Heart left ventricle (tissue), 16 donors: ENCODE measurements around the gene CCL19. TPM values are rescaled to one million over a fixed set of nuclear protein-coding genes. Genes with fewer than 3 reads are reported as not detected.
"Not testable (repeated sequence)": the region's sequence is repeated elsewhere in the genome, so short reads cannot be mapped to it uniquely, and the experiment has no call there.

Experiments used
- ATAC-seq, 4 donors: fragments of 200-7000 bp; cut with Tn5 transposase; one replicate each; pipeline ENCODE4 v1.9.1; 2020 to 2022; ENCODE audit warnings: moderate library complexity in 4 of 4, mild to moderate bottlenecking in 3 of 4, moderate number of reproducible peaks in 1 of 4
- DNase-seq, 5 donors: peaks; one replicate each; pipeline ENCODE4 v3.0.0-alpha.2; 2020
- H3K27ac ChIP-seq, 12 donors: fragments of 200-600 bp; sonication (generic) in 4 of 12; one replicate each; pipeline versions ENCODE4 v1.5.0 to v1.8.0; 2016 to 2022; ENCODE audit warnings: mild to moderate bottlenecking in 2 of 12
- H3K27me3 ChIP-seq, 9 donors: fragments of 200-600 bp; sonication (generic) in 2 of 9; one replicate each; pipeline versions ENCODE4 v1.5.1 to v1.8.0; 2016 to 2022; ENCODE audit warnings: mild to moderate bottlenecking in 3 of 9
- H3K36me3 ChIP-seq, 9 donors: fragments of 200-600 bp; sonication (generic) in 2 of 9; one replicate each; pipeline versions ENCODE4 v1.5.0 to v1.8.0; 2018 to 2022; ENCODE audit warnings: mild to moderate bottlenecking in 2 of 9
- H3K4me1 ChIP-seq, 12 donors: fragments of 200-600 bp; sonication (generic) in 4 of 12; one replicate each; pipeline versions ENCODE4 v1.5.0 to v1.8.0; 2016 to 2022; ENCODE audit warnings: mild to moderate bottlenecking in 3 of 12
- H3K4me3 ChIP-seq, 12 donors: fragments of 200-600 bp; sonication (generic) in 4 of 12; one replicate each; pipeline versions ENCODE4 v1.5.0 to v1.8.0; 2017 to 2022; ENCODE audit warnings: mild to moderate bottlenecking in 9 of 12, moderate library complexity in 4 of 12
- H3K9me3 ChIP-seq, 12 donors: fragments of 200-600 bp; sonication (generic) in 4 of 12; one replicate each; pipeline versions ENCODE4 v1.5.0 to v1.8.0; 2016 to 2022; ENCODE audit warnings: mild to moderate bottlenecking in 1 of 12
- POLR2A ChIP-seq, 2 donors: fragments of 450-650 bp; IDR thresholded peaks; one replicate each; pipeline ENCODE4 v1.6.1; 2017; ENCODE audit warnings: antibody characterized with exemption in 2 of 2, mild to moderate bottlenecking in 2 of 2, moderate library complexity in 2 of 2
- WGBS, 4 donors: extraction: QIAGEN DNeasy Blood & Tissue Kit in 2 of 4; methylation state at CpG; one replicate each; pipeline versions ENCODE4 v1.1.5 to v1.1.7; 2013 to 2018; 5-methylcytosine and 5-hydroxymethylcytosine counted together
- intact Hi-C, 10 donors: fragments of 100-400 bp; cut with DNase I; formaldehyde crosslinking; loops; one replicate each; pipeline versions ENCODE4 v1.11.1 to v1.14.2; 2022
- polyA plus RNA-seq, 2 donors: library from polyadenylated mRNA; stranded (reverse); fragments of 200-250 nt; gene quantifications; one replicate each; pipeline ENCODE4 v1.2.3, GENCODE V29; 2013
- total RNA-seq, 9 donors: library from RNA; depleted of rRNA in 2 of 9; stranded (reverse); fragments of >200 nt in 2 of 9; fragmentation: NEBNext Ultra II Directional in 3 of 9; extraction: Animal tissue kit (Norgen Biotek cat#: 25700) in 3 of 9; gene quantifications; one replicate each; pipeline versions ENCODE4 v1.1.0 to v1.2.4, GENCODE V29; 2016 to 2023
- TF ChIP-seq, protein P1 (sequence below), 12 donors: fragments of 200-600 bp; sonication (generic) in 4 of 12; IDR thresholded peaks; one replicate each; pipeline versions ENCODE4 v1.5.0 to v1.8.0; 2018 to 2022; ENCODE audit warnings: antibody characterized with exemption in 12 of 12, mild to moderate bottlenecking in 5 of 12
- donor health status: ischemic (EF 13 %, LVEDD 7.1; RV severe dilation, severe dysfunction).
- donor health status: healthy with polysubstance abuse.
- donor health status: DM: no; HTN: yes; CAD: no.
- donor health status: DM: no; HTN: no; CAD: no.
- donor health status: ischemic (EF 25% LVEDD 6.9; RV normal size, moderate dysfunction).
- donor health status: ischemic (EF 25% LVEDD 5.7; RV mildly dilated, moderate dysfunction).
- donor health status: healthy.
- donor health status: DM: yes; HTN: yes; CAD: no.
- donor health status: ischemic (EF 35%, LVEDD 5.7; RV mildly dilated, moderate dysfunction).
- donor health status: nonischemic (EF 11% LVEDD 7.7; RV severe dilation, severe dysfunction).
- donor health status: DM: yes; HTN: yes; CAD: no.
- donor health status: PGD.
- donor health status: ischemic (EF 29% LVEDD 5.4; RV normal size, mild dysfunction).
- donor health status: nonischemic (EF 23%, LVEDD 6.1; RV moderate dilation, normal function).

CCL19 gene
- total and polyA plus RNA-seq, 11 donors, result 0.46 to 25.7 (median 1.3) TPM; not detected in 5

DNA sequence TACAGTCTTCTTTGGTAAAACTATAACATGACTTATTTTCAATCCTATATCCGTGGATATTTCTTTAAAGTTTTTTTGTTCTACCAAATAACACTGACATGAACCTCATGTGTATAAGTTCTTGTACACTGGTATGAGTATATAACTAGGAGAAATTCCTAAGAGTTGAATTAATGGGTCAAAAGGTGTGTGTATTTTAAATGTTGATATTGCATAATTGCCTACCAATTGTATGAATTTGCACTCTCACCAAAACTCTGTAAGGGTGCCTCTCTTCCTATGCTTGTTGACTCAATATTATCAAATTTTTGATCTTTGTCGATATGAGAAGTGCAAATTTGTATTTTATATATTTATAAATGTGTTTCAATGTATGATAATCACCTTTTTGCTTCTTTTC is 41.8 kb upstream of the CCL19 start:
- Histone ChIP-seq H3K9me3 (no peaks in the 10 kb centered on the region), H3K27ac (no peak overlapping the region), H3K4me3 (no peak overlapping the region), H3K4me1 (no peaks in the 10 kb centered on the region), H3K36me3 (no peaks in the 10 kb centered on the region), H3K27me3 (no peaks in the 10 kb centered on the region)
- no peak for TF ChIP-seq POLR2A (IDR thresholded peaks at IDR 0.05)
- TF ChIP-seq, protein P1, sequence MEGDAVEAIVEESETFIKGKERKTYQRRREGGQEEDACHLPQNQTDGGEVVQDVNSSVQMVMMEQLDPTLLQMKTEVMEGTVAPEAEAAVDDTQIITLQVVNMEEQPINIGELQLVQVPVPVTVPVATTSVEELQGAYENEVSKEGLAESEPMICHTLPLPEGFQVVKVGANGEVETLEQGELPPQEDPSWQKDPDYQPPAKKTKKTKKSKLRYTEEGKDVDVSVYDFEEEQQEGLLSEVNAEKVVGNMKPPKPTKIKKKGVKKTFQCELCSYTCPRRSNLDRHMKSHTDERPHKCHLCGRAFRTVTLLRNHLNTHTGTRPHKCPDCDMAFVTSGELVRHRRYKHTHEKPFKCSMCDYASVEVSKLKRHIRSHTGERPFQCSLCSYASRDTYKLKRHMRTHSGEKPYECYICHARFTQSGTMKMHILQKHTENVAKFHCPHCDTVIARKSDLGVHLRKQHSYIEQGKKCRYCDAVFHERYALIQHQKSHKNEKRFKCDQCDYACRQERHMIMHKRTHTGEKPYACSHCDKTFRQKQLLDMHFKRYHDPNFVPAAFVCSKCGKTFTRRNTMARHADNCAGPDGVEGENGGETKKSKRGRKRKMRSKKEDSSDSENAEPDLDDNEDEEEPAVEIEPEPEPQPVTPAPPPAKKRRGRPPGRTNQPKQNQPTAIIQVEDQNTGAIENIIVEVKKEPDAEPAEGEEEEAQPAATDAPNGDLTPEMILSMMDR (IDR thresholded peaks at IDR 0.05), result no peak
- ATAC-seq (no peak), DNase-seq (no peak)
- intact Hi-C loops, result loop anchor here in 1 of 10 donors (10.0 kb wide), 1 partner anchor 62 kb away; no protein-coding TSS in a partner anchor
- 84 to 93% (median 89%) methylated on average over 2 of the region's 2 CpGs for WGBS, 4 donors

DNA sequence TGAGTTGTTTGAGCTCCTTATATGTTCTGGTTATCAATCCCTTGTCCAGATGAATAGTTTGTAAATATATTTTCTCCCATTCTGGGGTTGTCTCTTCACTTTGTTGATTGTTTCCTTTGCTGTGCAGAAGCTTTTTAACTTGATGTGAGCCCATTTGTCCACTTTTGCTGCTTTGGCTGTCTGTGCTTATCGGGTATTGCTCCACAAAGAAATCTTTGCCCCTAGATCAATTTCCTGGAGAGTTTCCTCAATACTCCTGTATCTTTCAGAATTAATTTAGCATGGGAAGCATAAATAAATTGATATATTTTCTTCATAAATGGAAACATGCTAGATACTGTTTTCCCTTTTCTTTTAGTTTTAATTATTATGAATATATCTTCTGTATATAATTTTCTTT is 41.4 kb upstream of the CCL19 start:
- TF ChIP-seq, protein P1 (IDR thresholded peaks at IDR 0.05), result no peak
- no peak for TF ChIP-seq POLR2A (IDR thresholded peaks at IDR 0.05)
- Histone ChIP-seq H3K27ac (no peak overlapping the region), H3K9me3 (no peaks in the 10 kb centered on the region), H3K4me1 (no peaks in the 10 kb centered on the region), H3K36me3 (no peaks in the 10 kb centered on the region), H3K4me3 (no peak overlapping the region), H3K27me3 (no peaks in the 10 kb centered on the region)
- intact Hi-C loops, result loop anchor here in 1 of 10 donors (10.0 kb wide), 1 partner anchor 62 kb away; no protein-coding TSS in a partner anchor
- 83 to 94% (median 87%) methylated on average over 1 of the region's 1 CpG for WGBS, 4 donors
- DNase-seq, result no peak
- ATAC-seq, result no peak

DNA sequence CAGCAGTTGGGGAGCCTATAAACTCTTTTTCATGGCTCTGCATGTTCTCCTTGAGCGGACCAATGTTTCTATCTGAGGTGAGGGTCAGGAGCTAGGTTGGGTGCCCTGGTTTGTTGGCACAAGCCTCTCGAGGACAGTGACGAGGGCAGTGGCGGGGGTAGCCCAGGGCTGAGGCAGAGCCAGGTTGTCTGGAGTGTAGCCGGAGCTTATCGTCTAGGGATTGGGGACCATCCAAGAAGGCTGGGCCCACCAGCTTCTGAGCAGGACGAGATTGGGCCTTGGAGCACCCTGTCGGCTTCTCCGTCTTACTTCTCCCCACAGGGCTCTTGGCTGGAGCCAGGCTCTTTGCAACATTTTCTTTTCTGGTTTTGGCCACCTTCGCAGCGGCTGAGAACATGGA is 32.1 kb upstream of the CCL19 start:
- intact Hi-C loops, result no loop called here
- Histone ChIP-seq H3K27me3 (no peaks in the 10 kb centered on the region), H3K9me3 (no peaks in the 10 kb centered on the region), H3K27ac (no peak overlapping the region), H3K4me3 (no peak overlapping the region), H3K4me1 (peaks cover 0 to 5% (median 0%) of the 10 kb centered on the region in 12 donors), H3K36me3 (no peaks in the 10 kb centered on the region)
- ATAC-seq (no peak), DNase-seq (no peak)
- TF ChIP-seq, protein P1 (IDR thresholded peaks at IDR 0.05), result no peak
- TF ChIP-seq POLR2A (IDR thresholded peaks at IDR 0.05), result no peak
- WGBS, 4 donors, result 94 to 95% (median 94%) methylated on average over 11 of the region's 11 CpGs

DNA sequence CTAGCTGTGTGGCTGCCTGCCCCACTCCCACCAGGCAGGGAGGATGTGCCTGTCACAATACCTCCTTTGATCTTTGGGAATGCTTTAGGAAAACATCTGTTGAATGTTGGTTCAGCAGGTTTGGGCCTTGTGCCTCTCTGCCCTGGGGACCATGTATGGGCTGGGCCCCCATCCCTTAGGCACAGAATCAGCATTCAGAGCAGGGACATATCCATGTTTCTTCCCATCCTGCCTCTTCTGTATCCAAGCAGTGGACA is 28.6 kb upstream of the CCL19 start:
- intact Hi-C loops, H3K4me3 ChIP-seq, H3K27me3 ChIP-seq, ATAC-seq, H3K4me1 ChIP-seq, H3K27ac ChIP-seq, DNase-seq, H3K9me3 ChIP-seq, H3K36me3 ChIP-seq: not testable (repeated sequence)

DNA sequence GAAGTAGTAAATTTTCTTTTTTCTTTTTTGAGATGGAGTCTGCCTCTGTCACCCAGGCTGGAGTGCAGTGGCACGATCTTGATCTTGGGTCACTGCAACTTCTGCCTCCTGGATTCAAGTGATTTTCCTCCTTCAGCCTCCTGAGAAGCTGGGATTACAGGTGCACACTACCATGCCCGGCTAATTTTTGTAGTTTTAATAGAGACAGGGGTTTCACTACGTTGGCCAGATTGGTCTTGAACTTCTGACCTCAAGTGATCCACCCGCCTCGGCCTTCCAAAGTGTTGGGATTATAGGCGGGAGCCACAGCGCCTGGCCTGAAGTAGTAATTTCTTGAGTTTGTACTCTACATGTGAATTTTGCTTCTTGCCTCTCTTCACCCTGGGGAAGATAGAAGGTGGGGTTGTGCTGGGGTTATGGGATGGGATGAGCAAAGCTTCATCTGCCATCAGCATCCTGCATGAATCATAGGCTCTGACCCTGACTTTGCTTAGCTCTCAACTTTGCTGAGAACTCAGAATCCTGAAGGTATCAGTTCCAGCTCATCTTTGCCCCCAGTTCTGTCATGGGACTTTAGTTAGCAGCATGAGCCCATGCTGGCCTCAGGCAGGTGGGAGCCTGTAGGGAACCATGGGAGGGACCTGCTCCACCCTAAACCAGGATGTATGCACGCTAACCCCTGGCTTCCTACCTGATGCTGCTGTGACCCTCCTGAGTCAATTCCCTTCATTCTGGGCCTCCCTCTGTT is 28.1 kb upstream of the CCL19 start:
- Histone ChIP-seq H3K27ac (no peak overlapping the region), H3K4me1 (peaks cover 0 to 9% (median 0%) of the 10 kb centered on the region in 12 donors), H3K4me3 (no peak overlapping the region), H3K9me3 (no peaks in the 10 kb centered on the region), H3K36me3 (no peaks in the 10 kb centered on the region), H3K27me3 (no peaks in the 10 kb centered on the region)
- no peak for ATAC-seq
- TF ChIP-seq, protein P1 (IDR thresholded peaks at IDR 0.05), result no peak
- TF ChIP-seq POLR2A (IDR thresholded peaks at IDR 0.05), result no peak
- DNase-seq, result no peak
- intact Hi-C loops, result no loop called here
- WGBS, 4 donors, result 91 to 98% (median 93%) methylated on average over 8 of the region's 8 CpGs
